ENCODE results near the gene SERPINA9.
"Not testable (repeated sequence)": the region's sequence is repeated elsewhere in the genome, so short reads cannot be mapped to it uniquely, and the experiment has no call there.

The SERPINA9 gene

GRCh38 chr14:94423453-94424056 is 52.4 kb downstream of the SERPINA9 start:
- peak; percentile 3 for DNase-seq (ENCODE audit: low read depth)

GRCh38 chr14:94421316-94421715 is 54.7 kb downstream of the SERPINA9 start:
- no peak for DNase-seq (ENCODE audit: low read depth)

- not testable (repeated sequence) for DNase-seq (ENCODE audit: low read depth)
These were observed 58.3 kb downstream of the SERPINA9 start for GRCh38 chr14:94417497-94418205.

Data from activated T-helper 9 cell treated with anti-CD3 and anti-CD28 coated beads, Interleukin-2, amount 50 U/mL, for 16 hours (primary cell).